GM23248 (cell line): ENCODE data around the gene ARTN. TPM values are rescaled to one million over a fixed set of nuclear protein-coding genes. Genes with fewer than 3 reads are reported as not detected.

Source experiments
- DNase-seq: peaks from one replicate; pipeline ENCODE4 v3.0.0-alpha.2; 2015
- H2AFZ ChIP-seq: fragments of 200-600 bp; sonication (generic); 2 replicates; pipeline ENCODE4 v1.6.1; 2016; ENCODE audit warnings: antibody characterized with exemption
- H3F3A ChIP-seq: fragments of 200-600 bp; sonication (generic); 2 replicates; pipeline ENCODE4 v1.6.1; 2016; ENCODE audit warnings: mild to moderate bottlenecking, antibody characterized with exemption, mixed run types; ENCODE audit not compliant: insufficient read depth
- H3K27ac ChIP-seq: fragments of 200-600 bp; sonication (generic); 2 replicates; pipeline ENCODE4 v1.5.1; 2016; ENCODE audit warnings: mild to moderate bottlenecking
- H3K27me3 ChIP-seq: fragments of 200-600 bp; sonication (generic); replicated peaks from 2 replicates; pipeline ENCODE4 v1.6.1; 2016; ENCODE audit warnings: mild to moderate bottlenecking; ENCODE audit not compliant: insufficient read depth
- H3K36me3 ChIP-seq: fragments of 200-600 bp; sonication (generic); 2 replicates; pipeline ENCODE4 v1.6.1; 2016; ENCODE audit warnings: low read depth, mild to moderate bottlenecking
- H3K4me1 ChIP-seq: fragments of 200-600 bp; sonication (generic); 2 replicates; pipeline ENCODE4 v1.6.1; 2016; ENCODE audit warnings: mild to moderate bottlenecking; ENCODE audit not compliant: insufficient read depth
- H3K4me2 ChIP-seq: fragments of 200-600 bp; sonication (generic); one replicate; pipeline ENCODE4 v1.6.1; 2016; ENCODE audit warnings: mild to moderate bottlenecking; ENCODE audit not compliant: unreplicated experiment
- H3K4me3 ChIP-seq: fragments of 200-600 bp; sonication (generic); 2 replicates; pipeline ENCODE4 v1.5.1; 2016; ENCODE audit warnings: mild to moderate bottlenecking
- H3K79me2 ChIP-seq: fragments of 200-600 bp; sonication (generic); 2 replicates; pipeline ENCODE4 v1.6.1; 2016; ENCODE audit warnings: mild to moderate bottlenecking; ENCODE audit not compliant: insufficient read depth
- H3K9ac ChIP-seq: fragments of 200-600 bp; sonication (generic); 2 replicates; pipeline ENCODE4 v1.6.1; 2016; ENCODE audit warnings: mild to moderate bottlenecking
- H3K9me2 ChIP-seq: fragments of 200-600 bp; sonication (generic); 2 replicates; pipeline ENCODE4 v1.6.1; 2016; ENCODE audit warnings: mixed run types, mild to moderate bottlenecking, moderate library complexity; ENCODE audit not compliant: insufficient read depth
- H3K9me3 ChIP-seq: fragments of 200-600 bp; sonication (generic); one replicate; pipeline ENCODE4 v1.6.1; 2017; ENCODE audit warnings: low read depth
- H4K20me1 ChIP-seq: fragments of 200-600 bp; sonication (generic); 2 replicates; pipeline ENCODE4 v1.6.0; 2016; ENCODE audit not compliant: insufficient read depth
- EZH2 ChIP-seq: fragments of 200-600 bp; sonication (generic); IDR thresholded peaks from 2 replicates; pipeline ENCODE4 v1.6.1; 2018; ENCODE audit warnings: antibody characterized with exemption, mild to moderate bottlenecking; ENCODE audit not compliant: insufficient read depth, poor library complexity, severe bottlenecking
- EZH2phosphoT487 ChIP-seq: fragments of 200-600 bp; sonication (generic); IDR thresholded peaks from 2 replicates; pipeline ENCODE4 v1.6.1; 2018; ENCODE audit warnings: antibody characterized with exemption, moderate library complexity, mild to moderate bottlenecking, low read depth; ENCODE audit not compliant: insufficient read depth
- whole genome bisulfite sequencing, 2 experiments: methylation state at CpG; one replicate each; pipeline ENCODE4 v1.1.6; 2015 to 2017; ENCODE audit warnings: low lambda C conversion rate in 2 of 2, low coverage in 1 of 2; ENCODE audit errors: missing lambda C conversion rate in 2 of 2; 5-methylcytosine and 5-hydroxymethylcytosine counted together
- in situ Hi-C: fragments of 300-500 bp; cut with MboI; formaldehyde crosslinking; loops from 2 replicates; pipeline ENCODE4 v1.15.0; 2020
- polyA plus RNA-seq: library from polyadenylated mRNA; unstranded; fragments of >200 nt; fragmentation: Nextera tagmentation; extraction: Ambion mirVana; gene quantifications from 2 replicates; pipeline ENCODE4 v1.2.1, GENCODE V29; 2016
- total RNA-seq: library from RNA; depleted of rRNA; stranded (reverse); fragments of >200 nt; shearing (Covaris generic); gene quantifications from 2 replicates; pipeline ENCODE4 v1.2.3, GENCODE V29; 2014

Gene ARTN
- total and polyA plus RNA-seq, 2 experiments from 2014 or later, result 0.11 TPM; not detected in 1

- no peaks in the 10 kb centered on the region for H3K9me3 ChIP-seq
- H3F3A ChIP-seq, result 0 out of 2 replicates have a peak, but pooled peaks cover 3% of the 10 kb centered on the region
- H2AFZ ChIP-seq, result no peak overlapping the region
- no peaks in the 10 kb centered on the region for H3K79me2 ChIP-seq
- WGBS, 2 experiments, result 91 to 95% methylated on average over 13 of the region's 13 CpGs
- TF ChIP-seq EZH2, result no peak
- TF ChIP-seq EZH2phosphoT487, result no peak
- in situ Hi-C loops, result no loop called here
- H4K20me1 ChIP-seq, result no peaks in the 10 kb centered on the region
- H3K27ac ChIP-seq, result no peak overlapping the region
- no peaks in the 10 kb centered on the region for H3K36me3 ChIP-seq
- peaks cover 14% of the 10 kb centered on the region for H3K4me1 ChIP-seq
- H3K9me2 ChIP-seq, result no peaks in the 10 kb centered on the region
- no peak overlapping the region for H3K4me2 ChIP-seq
- no peak overlapping the region for H3K4me3 ChIP-seq
- no peak overlapping the region for H3K9ac ChIP-seq
- DNase-seq, result peak; percentile 9
- no peaks in the 10 kb centered on the region for H3K27me3 ChIP-seq
These were observed 18.8 kb upstream of the ARTN start for GRCh38 chr1:43914576-43915525.

GRCh38 chr1:43919906-43920305, 13.7 kb upstream of the ARTN start:
- Histone ChIP-seq H3K9ac (no peak overlapping the region), H2AFZ (no peak overlapping the region), H3K36me3 (no peaks in the 10 kb centered on the region), H4K20me1 (no peaks in the 10 kb centered on the region), H3F3A (peaks cover 21% of the 10 kb centered on the region), H3K4me1 (peaks cover 22% of the 10 kb centered on the region), H3K27ac (no peak overlapping the region), H3K79me2 (no peaks in the 10 kb centered on the region), H3K9me2 (no peaks in the 10 kb centered on the region), H3K4me3 (no peak overlapping the region), H3K4me2 (no peak overlapping the region), H3K27me3 (no peaks in the 10 kb centered on the region), H3K9me3 (no peaks in the 10 kb centered on the region)
- in situ Hi-C loops, result no loop called here
- TF ChIP-seq EZH2 (no peak), EZH2phosphoT487 (no peak)
- WGBS, 2 experiments, result 96% methylated on average over 7 of the region's 7 CpGs
- no peak for DNase-seq

- no peaks in the 10 kb centered on the region for H3K79me2 ChIP-seq
- H3K4me1 ChIP-seq, result peaks cover 23% of the 10 kb centered on the region
- no peaks in the 10 kb centered on the region for H4K20me1 ChIP-seq
- 97 to 99% methylated on average over 5 to 6 of the region's 6 CpGs for WGBS, 2 experiments
- TF ChIP-seq EZH2phosphoT487 (no peak), EZH2 (no peak)
- in situ Hi-C loops, result no loop called here
- no peak for DNase-seq
- H3F3A ChIP-seq, result peaks cover 21% of the 10 kb centered on the region
- H3K36me3 ChIP-seq, result no peaks in the 10 kb centered on the region
- no peak overlapping the region for H3K9ac ChIP-seq
- H3K9me3 ChIP-seq, result no peaks in the 10 kb centered on the region
- no peak overlapping the region for H3K4me2 ChIP-seq
- no peak overlapping the region for H3K27ac ChIP-seq
- no peaks in the 10 kb centered on the region for H3K27me3 ChIP-seq
- H2AFZ ChIP-seq, result no peak overlapping the region
- H3K4me3 ChIP-seq, result no peak overlapping the region
- no peaks in the 10 kb centered on the region for H3K9me2 ChIP-seq
These were observed 12.6 kb upstream of the ARTN start for GRCh38 chr1:43921022-43921421.

- H3K27ac ChIP-seq, result no peak overlapping the region; the same call in 1 of the 2 replicates
- 61% methylated on average over 4 of the region's 4 CpGs for WGBS, 2 experiments
- H3K9ac ChIP-seq, result no peak overlapping the region
- no peaks in the 10 kb centered on the region for H3K9me3 ChIP-seq
- in situ Hi-C loops, result no loop called here
- TF ChIP-seq EZH2phosphoT487, result no peak
- no peak for TF ChIP-seq EZH2
- peak overlapping the region; percentile 3 for H3K4me2 ChIP-seq
- peaks cover 27% of the 10 kb centered on the region for H3K4me1 ChIP-seq
- H3K36me3 ChIP-seq, result no peaks in the 10 kb centered on the region
- peaks cover 24% of the 10 kb centered on the region for H3F3A ChIP-seq
- H3K27me3 ChIP-seq, result no peaks in the 10 kb centered on the region
- no peaks in the 10 kb centered on the region for H3K79me2 ChIP-seq
- no peak overlapping the region for H3K4me3 ChIP-seq
- H4K20me1 ChIP-seq, result no peaks in the 10 kb centered on the region
- H3K9me2 ChIP-seq, result no peaks in the 10 kb centered on the region
- DNase-seq, result peak; percentile 86
- no peak overlapping the region for H2AFZ ChIP-seq
These were observed 9.1 kb upstream of the ARTN start for GRCh38 chr1:43924516-43924915.
